Sigmoid colon (tissue), 7 donors: ENCODE measurements around the gene MUC3A. TPM values are rescaled to one million over a fixed set of nuclear protein-coding genes. Genes with fewer than 3 reads are reported as not detected.

Source experiments
- DNase-seq: peaks from one replicate; pipeline ENCODE4 v3.0.0-alpha.2; 2019
- H3K27ac ChIP-seq, 4 donors: fragments of 200-600 bp; sonication (generic); one replicate each; pipeline ENCODE4 v1.5.1; 2016 to 2019; ENCODE audit warnings: mild to moderate bottlenecking in 1 of 4
- H3K27me3 ChIP-seq, 3 donors: fragments of 200-600 bp; sonication (generic); one replicate each; pipeline ENCODE4 v1.5.1; 2019; ENCODE audit warnings: mild to moderate bottlenecking in 1 of 3
- H3K36me3 ChIP-seq, 4 donors: fragments of 200-600 bp; sonication (generic); one replicate each; pipeline ENCODE4 v1.5.1; 2016 to 2019
- H3K4me1 ChIP-seq, 4 donors: fragments of 200-600 bp; sonication (generic); one replicate each; pipeline ENCODE4 v1.5.1; 2017 to 2019
- H3K4me3 ChIP-seq, 4 donors: fragments of 200-600 bp; sonication (generic); one replicate each; pipeline ENCODE4 v1.5.1; 2017 to 2019; ENCODE audit warnings: mild to moderate bottlenecking in 2 of 4, moderate library complexity in 1 of 4
- H3K9me3 ChIP-seq, 4 donors: fragments of 200-600 bp in 3 of 4; sonication (generic) in 3 of 4; one replicate each; pipeline versions ENCODE4 v1.5.1 to v1.6.1; 2013 to 2019
- EP300 ChIP-seq, 4 donors: sonication (generic); formaldehyde crosslinking; IDR thresholded peaks; one replicate each; pipeline ENCODE4 v1.6.1; 2017; ENCODE audit warnings: antibody characterized with exemption in 4 of 4
- POLR2A ChIP-seq, 2 donors: fragments of 450-650 bp; IDR thresholded peaks; one replicate each; pipeline ENCODE4 v1.6.1; 2016; ENCODE audit warnings: antibody characterized with exemption in 2 of 2, mild to moderate bottlenecking in 2 of 2, moderate library complexity in 2 of 2
- POLR2AphosphoS5 ChIP-seq, 4 donors: sonication (generic); formaldehyde crosslinking; IDR thresholded peaks; one replicate each; pipeline ENCODE4 v1.6.1; 2017; ENCODE audit warnings: antibody characterized with exemption in 4 of 4
- WGBS, 2 donors: extraction: QIAGEN DNeasy Blood & Tissue Kit; methylation state at CpG; one replicate each; pipeline ENCODE4 v1.1.7; 2013; 5-methylcytosine and 5-hydroxymethylcytosine counted together
- intact Hi-C: fragments of 100-400 bp; cut with DNase I; formaldehyde crosslinking; loops from one replicate; pipeline ENCODE4 v1.15.1; 2023
- polyA plus RNA-seq, 3 donors: library from polyadenylated mRNA; stranded (reverse); fragments of 200-250 nt; gene quantifications; one replicate each; pipeline ENCODE4 v1.2.3, GENCODE V29; 2013
- total RNA-seq, 4 donors: library from RNA; depleted of rRNA; stranded (reverse); fragments of >200 nt; gene quantifications; one replicate each; pipeline ENCODE4 v1.1.0, GENCODE V29; 2016
- TF ChIP-seq, protein P1 (sequence below), 4 experiments: fragments of 450-650 bp in 3 of 4; fragments of 200-600 bp in 1 of 4; IDR thresholded peaks; one replicate each; pipeline ENCODE4 v1.5.1; 2016 to 2019; ENCODE audit warnings: antibody characterized with exemption in 4 of 4, mild to moderate bottlenecking in 3 of 4, moderate library complexity in 2 of 4
- donor health status: healthy with polysubstance abuse.
- donor health status: Bipolar disorder and iron deficiency.
- donor health status: healthy.

MUC3A gene, protein sequence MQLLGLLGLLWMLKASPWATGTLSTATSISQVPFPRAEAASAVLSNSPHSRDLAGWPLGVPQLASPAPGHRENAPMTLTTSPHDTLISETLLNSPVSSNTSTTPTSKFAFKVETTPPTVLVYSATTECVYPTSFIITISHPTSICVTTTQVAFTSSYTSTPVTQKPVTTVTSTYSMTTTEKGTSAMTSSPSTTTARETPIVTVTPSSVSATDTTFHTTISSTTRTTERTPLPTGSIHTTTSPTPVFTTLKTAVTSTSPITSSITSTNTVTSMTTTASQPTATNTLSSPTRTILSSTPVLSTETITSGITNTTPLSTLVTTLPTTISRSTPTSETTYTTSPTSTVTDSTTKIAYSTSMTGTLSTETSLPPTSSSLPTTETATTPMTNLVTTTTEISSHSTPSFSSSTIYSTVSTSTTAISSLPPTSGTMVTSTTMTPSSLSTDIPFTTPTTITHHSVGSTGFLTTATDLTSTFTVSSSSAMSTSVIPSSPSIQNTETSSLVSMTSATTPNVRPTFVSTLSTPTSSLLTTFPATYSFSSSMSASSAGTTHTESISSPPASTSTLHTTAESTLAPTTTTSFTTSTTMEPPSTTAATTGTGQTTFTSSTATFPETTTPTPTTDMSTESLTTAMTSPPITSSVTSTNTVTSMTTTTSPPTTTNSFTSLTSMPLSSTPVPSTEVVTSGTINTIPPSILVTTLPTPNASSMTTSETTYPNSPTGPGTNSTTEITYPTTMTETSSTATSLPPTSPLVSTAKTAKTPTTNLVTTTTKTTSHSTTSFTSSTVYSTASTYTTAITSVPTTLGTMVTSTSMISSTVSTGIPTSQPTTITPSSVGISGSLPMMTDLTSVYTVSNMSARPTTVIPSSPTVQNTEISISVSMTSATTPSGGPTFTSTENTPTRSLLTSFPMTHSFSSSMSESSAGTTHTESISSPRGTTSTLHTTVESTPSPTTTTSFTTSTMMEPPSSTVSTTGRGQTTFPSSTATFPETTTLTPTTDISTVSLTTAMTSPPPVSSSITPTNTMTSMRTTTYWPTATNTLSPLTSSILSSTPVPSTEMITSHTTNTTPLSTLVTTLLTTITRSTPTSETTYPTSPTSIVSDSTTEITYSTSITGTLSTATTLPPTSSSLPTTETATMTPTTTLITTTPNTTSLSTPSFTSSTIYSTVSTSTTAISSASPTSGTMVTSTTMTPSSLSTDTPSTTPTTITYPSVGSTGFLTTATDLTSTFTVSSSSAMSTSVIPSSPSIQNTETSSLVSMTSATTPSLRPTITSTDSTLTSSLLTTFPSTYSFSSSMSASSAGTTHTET (N-terminal part only)
- total RNA-seq (1 to 10 TPM in 1 of 4 donors, under 1 TPM in 1, not detected in 2; 0.71 to 3.0 TPM), polyA plus RNA-seq (10 to 100 TPM; 60.4 to 78.8 (median 73.9) TPM)

DNA sequence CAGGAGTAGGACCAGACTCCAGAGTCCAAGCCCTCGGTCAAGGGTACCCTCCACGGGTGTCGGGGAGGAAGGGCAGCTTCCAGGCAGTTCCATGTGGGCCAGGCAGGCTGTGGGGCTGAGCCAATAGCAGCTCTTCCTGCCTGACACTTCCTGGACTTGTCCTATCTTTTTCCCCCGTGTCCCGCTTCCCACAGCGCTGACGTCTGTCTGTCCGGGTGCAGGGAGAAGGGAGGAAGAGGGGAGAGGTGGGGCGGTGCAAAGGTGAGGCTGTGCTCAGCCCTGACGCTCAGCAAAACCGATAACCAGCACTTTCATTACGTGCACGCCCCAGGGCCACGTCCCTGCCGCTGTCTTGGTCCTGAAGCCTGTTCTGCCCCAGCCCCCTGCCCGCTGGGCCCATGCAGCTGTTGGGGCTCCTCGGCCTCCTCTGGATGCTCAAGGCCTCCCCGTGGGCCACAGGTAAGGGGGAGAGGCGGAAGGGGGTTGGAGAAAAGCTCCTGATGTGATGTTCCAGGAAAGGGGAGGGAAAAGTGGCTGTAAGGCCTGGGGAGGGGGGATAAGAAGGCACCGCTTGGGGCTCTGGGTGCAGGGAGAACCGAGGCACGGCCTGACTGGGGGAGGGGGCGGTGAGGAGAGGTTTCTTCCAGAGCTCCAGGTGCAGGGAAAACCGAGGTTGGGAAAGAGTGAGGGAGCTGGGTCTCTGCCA is at the start of gene MUC3A:
TSS of gene MUC3A (plus strand) at position 308 of the 706 bp plus-strand sequence. CDS start at position 399, 91 bp downstream.
- Histone ChIP-seq H3K27ac (no peak within 1 kb of the TSS), H3K4me1 (no peaks in the 10 kb centered on the region), H3K4me3 (no peak within 1 kb of the TSS), H3K9me3 (no peaks in the 10 kb centered on the region), H3K36me3 (no peaks in the 10 kb centered on the region), H3K27me3 (peaks cover 0 to 39% (median 10%) of the 10 kb centered on the region in 3 donors)
- intact Hi-C loops: no loop called here
- TF ChIP-seq EP300 (IDR thresholded peaks at IDR 0.05) (no peak), POLR2A (IDR thresholded peaks at IDR 0.05) (peak in 1 of 2 donors; percentile 16)
- WGBS, 2 donors: 10 to 15% methylated on average over 24 of the region's 24 CpGs
- no peak for DNase-seq

DNA sequence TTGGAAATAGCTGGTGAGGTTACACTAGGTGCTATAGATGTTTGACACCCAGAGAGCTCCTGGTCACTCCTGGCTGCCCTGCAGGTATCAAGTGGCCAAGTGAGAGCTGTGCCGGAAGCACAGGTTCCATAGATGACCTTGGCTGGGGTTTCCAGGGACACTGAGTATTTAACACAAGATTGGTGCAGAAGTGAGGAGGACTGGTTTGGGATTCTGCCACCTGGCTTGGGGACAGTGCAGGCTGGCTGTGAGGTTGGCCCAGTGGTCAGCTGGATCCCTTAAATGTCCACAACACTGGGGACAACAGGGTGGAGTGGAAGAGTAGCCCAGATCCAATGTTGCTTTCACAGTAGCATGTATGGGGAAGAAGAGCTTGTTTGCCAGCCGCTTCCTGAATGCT is 48.4 kb upstream of the MUC3A start:
- Histone ChIP-seq H3K4me3 (no peak overlapping the region), H3K36me3 (no peaks in the 10 kb centered on the region), H3K27ac (no peak overlapping the region), H3K4me1 (peaks cover 0 to 15% (median 13%) of the 10 kb centered on the region in 4 donors), H3K9me3 (no peaks in the 10 kb centered on the region), H3K27me3 (peaks cover 16 to 61% (median 30%) of the 10 kb centered on the region in 3 donors)
- intact Hi-C loops: no loop called here
- WGBS, 2 donors: 92% methylated on average over 2 of the region's 2 CpGs
- TF ChIP-seq POLR2AphosphoS5 (IDR thresholded peaks at IDR 0.05) (no peak), POLR2A (IDR thresholded peaks at IDR 0.05) (no peak), EP300 (IDR thresholded peaks at IDR 0.05) (no peak)
- TF ChIP-seq, protein P1, sequence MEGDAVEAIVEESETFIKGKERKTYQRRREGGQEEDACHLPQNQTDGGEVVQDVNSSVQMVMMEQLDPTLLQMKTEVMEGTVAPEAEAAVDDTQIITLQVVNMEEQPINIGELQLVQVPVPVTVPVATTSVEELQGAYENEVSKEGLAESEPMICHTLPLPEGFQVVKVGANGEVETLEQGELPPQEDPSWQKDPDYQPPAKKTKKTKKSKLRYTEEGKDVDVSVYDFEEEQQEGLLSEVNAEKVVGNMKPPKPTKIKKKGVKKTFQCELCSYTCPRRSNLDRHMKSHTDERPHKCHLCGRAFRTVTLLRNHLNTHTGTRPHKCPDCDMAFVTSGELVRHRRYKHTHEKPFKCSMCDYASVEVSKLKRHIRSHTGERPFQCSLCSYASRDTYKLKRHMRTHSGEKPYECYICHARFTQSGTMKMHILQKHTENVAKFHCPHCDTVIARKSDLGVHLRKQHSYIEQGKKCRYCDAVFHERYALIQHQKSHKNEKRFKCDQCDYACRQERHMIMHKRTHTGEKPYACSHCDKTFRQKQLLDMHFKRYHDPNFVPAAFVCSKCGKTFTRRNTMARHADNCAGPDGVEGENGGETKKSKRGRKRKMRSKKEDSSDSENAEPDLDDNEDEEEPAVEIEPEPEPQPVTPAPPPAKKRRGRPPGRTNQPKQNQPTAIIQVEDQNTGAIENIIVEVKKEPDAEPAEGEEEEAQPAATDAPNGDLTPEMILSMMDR (IDR thresholded peaks at IDR 0.05): no peak
- DNase-seq: no peak

DNA sequence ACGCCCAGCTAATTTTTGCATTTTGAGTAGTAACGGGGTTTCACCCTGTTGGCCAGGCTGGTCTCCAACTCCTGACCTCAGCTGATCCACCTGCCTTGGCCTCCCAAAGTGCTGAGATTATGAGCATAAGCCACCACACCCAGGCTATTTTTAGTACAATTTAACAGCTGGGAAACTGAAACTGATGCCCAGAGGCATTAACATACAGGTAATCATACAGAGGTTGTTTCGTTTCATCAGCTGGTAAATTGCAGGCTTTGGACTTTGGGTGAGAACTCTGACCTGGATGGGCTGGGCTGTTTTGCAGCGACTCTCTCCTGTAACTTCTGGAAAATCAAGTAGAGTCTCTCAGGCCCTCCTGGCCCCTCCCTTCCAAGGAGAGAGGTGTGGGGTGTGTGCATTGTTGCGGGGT is 47.4 kb upstream of the MUC3A start:
- H3K4me3 ChIP-seq: no peak overlapping the region
- H3K27ac ChIP-seq: no peak overlapping the region
- no peaks in the 10 kb centered on the region for H3K36me3 ChIP-seq
- WGBS, 2 donors: 13 to 63% methylated on average over 5 of the region's 5 CpGs
- H3K4me1 ChIP-seq: peaks cover 0 to 5% (median 5%) of the 10 kb centered on the region in 4 donors
- intact Hi-C loops: no loop called here
- TF ChIP-seq, protein P1 (IDR thresholded peaks at IDR 0.05): no peak
- TF ChIP-seq POLR2AphosphoS5 (IDR thresholded peaks at IDR 0.05) (no peak), EP300 (IDR thresholded peaks at IDR 0.05) (no peak), POLR2A (IDR thresholded peaks at IDR 0.05) (no peak)
- no peaks in the 10 kb centered on the region for H3K9me3 ChIP-seq
- DNase-seq: no peak
- H3K27me3 ChIP-seq: peaks cover 8 to 51% (median 22%) of the 10 kb centered on the region in 3 donors

DNA sequence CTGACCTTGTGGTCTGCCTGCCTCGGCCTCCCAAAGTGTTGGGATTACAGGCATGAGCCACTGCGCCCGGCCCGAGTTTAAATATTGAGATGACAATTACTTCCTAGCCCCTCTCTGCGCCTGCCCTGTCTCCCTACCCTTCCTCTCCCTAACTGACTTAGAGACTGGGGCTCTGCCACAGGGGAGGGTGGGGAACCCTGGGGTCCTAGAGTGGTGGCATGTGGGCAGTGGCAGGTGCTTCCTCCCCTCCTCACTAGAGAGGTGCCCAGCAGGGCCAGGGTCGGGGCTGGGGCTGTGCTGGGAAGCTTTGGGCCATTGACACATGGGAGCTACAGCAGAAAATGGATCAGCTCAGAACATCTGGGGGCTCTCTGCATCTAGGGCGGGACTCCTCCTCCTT is 46.7 kb upstream of the MUC3A start:
- WGBS, 2 donors: 54 to 76% methylated on average over 7 of the region's 7 CpGs
- H3K27ac ChIP-seq: no peak overlapping the region
- DNase-seq: no peak
- TF ChIP-seq POLR2A (IDR thresholded peaks at IDR 0.05): no peak
- TF ChIP-seq POLR2AphosphoS5 (IDR thresholded peaks at IDR 0.05): no peak
- TF ChIP-seq, protein P1 (IDR thresholded peaks at IDR 0.05): no peak
- no peak for TF ChIP-seq EP300 (IDR thresholded peaks at IDR 0.05)
- H3K27me3 ChIP-seq: peaks cover 4 to 44% (median 15%) of the 10 kb centered on the region in 3 donors
- no peaks in the 10 kb centered on the region for H3K36me3 ChIP-seq
- no peaks in the 10 kb centered on the region for H3K9me3 ChIP-seq
- no peaks in the 10 kb centered on the region for H3K4me1 ChIP-seq
- intact Hi-C loops: no loop called here
- H3K4me3 ChIP-seq: no peak overlapping the region
